Skeletal muscle tissue (tissue), 4 donors: ENCODE data around the gene ARHGAP44. TPM values are rescaled to one million over a fixed set of nuclear protein-coding genes. Genes with fewer than 3 reads are reported as not detected.

Experiments
- H3K27ac ChIP-seq: one replicate; pipeline ENCODE4 v1.7.0; 2013; ENCODE audit warnings: mild to moderate bottlenecking, low read depth, low read length, inconsistent platforms
- H3K27me3 ChIP-seq, 3 donors: one replicate each; pipeline ENCODE4 v1.7.0; 2013; ENCODE audit warnings: low read length in 3 of 3; ENCODE audit not compliant: control insufficient read depth in 3 of 3, insufficient read depth in 3 of 3
- H3K36me3 ChIP-seq, 3 donors: one replicate each; pipeline ENCODE4 v1.7.0; 2013; ENCODE audit warnings: low read length in 3 of 3; ENCODE audit not compliant: control insufficient read depth in 3 of 3, insufficient read depth in 3 of 3
- H3K4me1 ChIP-seq, 3 donors: one replicate each; pipeline ENCODE4 v1.7.0; 2013; ENCODE audit warnings: low read length in 3 of 3, mild to moderate bottlenecking in 3 of 3; ENCODE audit not compliant: control insufficient read depth in 3 of 3, insufficient read depth in 3 of 3
- H3K4me3 ChIP-seq, 3 donors: one replicate each; pipeline ENCODE4 v1.7.0; 2013; ENCODE audit warnings: low read length in 3 of 3
- H3K9ac ChIP-seq, 3 donors: one replicate each; pipeline ENCODE4 v1.7.0; 2013; ENCODE audit warnings: low read length in 3 of 3, mild to moderate bottlenecking in 3 of 3, moderate library complexity in 2 of 3, low read depth in 1 of 3
- H3K9me3 ChIP-seq, 3 donors: one replicate each; pipeline ENCODE4 v1.7.0; 2013; ENCODE audit warnings: low read length in 3 of 3; ENCODE audit not compliant: control insufficient read depth in 3 of 3
- total RNA-seq: library from RNA; depleted of rRNA; stranded (reverse); fragments of >200 nt; gene quantifications from one replicate; pipeline ENCODE4 v1.2.3, GENCODE V29; 2014
- donor health status: Osteomylitis.

Gene ARHGAP44
- total RNA-seq, 1 donor from 2014 or later: 3.7 TPM

GRCh38 chr17:12983991-12984884 is 194.9 kb downstream of the ARHGAP44 start:
- H3K9ac ChIP-seq: peak overlapping the region in 2 of 3 donors; percentile 34 to 43
- H3K9me3 ChIP-seq: no peaks in the 10 kb centered on the region
- no peaks in the 10 kb centered on the region for H3K36me3 ChIP-seq
- H3K4me1 ChIP-seq: peaks cover 15 to 29% (median 24%) of the 10 kb centered on the region in 3 donors
- peak overlapping the region in 2 of 3 donors; percentile 29 to 35 for H3K4me3 ChIP-seq
- peak overlapping the region; percentile 71 for H3K27ac ChIP-seq
- peaks cover 6 to 42% (median 8%) of the 10 kb centered on the region in 3 donors for H3K27me3 ChIP-seq

DNA sequence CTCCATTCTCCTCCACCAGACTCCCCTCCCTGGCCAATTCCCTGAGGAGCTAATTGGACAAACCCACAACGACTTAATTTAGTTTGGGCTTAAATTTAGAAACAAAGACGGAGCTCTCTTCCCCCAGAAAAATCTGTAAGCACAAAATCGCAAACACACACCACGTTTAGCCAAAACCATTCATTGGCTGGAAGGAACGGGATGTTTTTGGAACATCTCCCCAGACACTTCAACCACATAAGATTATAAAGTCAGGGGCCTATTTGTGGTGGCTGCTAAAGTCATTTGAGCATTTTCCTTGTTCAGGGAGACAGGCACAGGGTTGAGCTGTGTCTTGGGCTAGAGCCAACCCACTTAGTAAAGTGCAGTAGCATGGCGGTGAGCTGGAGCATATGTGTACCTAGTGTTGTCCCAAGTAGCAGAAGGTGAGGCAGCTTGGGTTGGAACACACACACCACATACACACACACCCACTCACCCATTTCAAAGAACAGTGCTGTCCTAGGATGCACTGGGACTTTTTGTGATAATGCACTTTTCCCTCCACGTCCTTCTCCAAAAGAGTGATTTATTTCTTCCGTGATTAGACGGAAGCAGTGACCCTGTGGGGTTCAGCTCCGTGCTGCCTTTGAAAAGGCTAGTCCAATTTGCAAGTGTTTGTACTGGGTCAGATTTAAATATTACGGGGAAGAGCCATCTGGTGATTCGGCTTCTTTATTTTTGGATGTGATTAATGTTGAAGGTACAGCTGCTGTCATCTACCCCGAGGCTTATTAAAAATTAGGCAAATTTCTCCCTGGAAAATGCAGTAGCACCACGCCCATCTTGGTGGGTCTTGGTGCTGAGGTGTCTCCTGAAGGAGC is 196.4 kb downstream of the ARHGAP44 start:
- H3K9ac ChIP-seq: no peak overlapping the region
- peak overlapping the region; percentile 71 for H3K27ac ChIP-seq
- no peaks in the 10 kb centered on the region for H3K9me3 ChIP-seq
- peaks cover under 1 to 2% (median 2%) of the 10 kb centered on the region in 3 donors for H3K36me3 ChIP-seq
- peaks cover 25 to 42% (median 30%) of the 10 kb centered on the region in 3 donors for H3K4me1 ChIP-seq
- H3K4me3 ChIP-seq: no peak overlapping the region
- peaks cover 6 to 42% (median 8%) of the 10 kb centered on the region in 3 donors for H3K27me3 ChIP-seq

- peaks cover 25 to 42% (median 30%) of the 10 kb centered on the region in 3 donors for H3K4me1 ChIP-seq
These were observed 197.8 kb downstream of the ARHGAP44 start for GRCh38 chr17:12987120-12987519.

DNA sequence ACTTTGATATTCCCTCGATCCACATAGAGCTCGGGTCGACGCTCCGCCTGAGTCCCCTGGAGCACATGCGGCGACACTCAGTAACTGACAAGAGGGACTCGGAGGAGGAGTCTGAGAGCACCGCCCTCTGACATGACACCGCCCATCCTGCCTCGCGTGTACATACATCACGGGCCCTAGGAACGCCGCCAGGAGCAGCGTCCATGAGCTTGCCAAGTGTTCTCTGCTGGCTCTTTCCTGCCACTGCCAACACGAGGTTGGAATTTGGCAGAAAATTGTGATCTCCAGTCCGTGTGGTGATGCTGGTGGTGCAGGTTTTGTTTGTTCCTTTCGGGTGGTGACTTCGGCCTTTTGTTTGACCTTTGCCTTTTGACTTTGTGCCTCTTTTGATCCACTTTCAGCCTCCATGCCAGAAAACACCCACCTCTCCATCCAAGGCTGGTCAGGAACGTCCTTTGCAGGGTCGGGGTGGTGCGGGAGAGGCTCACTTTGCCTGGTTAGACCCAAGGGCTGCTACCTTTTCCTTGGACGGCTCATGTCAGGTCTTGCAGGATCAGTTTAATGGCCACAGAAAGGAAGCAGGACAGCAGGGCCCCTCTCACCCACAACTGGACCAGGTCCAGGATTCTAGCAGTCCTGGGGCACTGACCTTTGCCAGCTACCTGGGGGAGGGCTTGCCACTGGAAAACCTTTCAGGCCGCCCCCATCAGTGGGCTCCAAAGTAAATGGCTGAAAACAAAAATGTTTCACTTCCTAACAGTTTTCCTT is 200.9 kb downstream of the ARHGAP44 start:
- H3K9me3 ChIP-seq: no peaks in the 10 kb centered on the region
- peaks cover 40 to 46% (median 45%) of the 10 kb centered on the region in 3 donors for H3K36me3 ChIP-seq
- H3K27ac ChIP-seq: no peak overlapping the region
- peaks cover 2 to 26% (median 5%) of the 10 kb centered on the region in 3 donors for H3K27me3 ChIP-seq
- H3K9ac ChIP-seq: no peak overlapping the region
- H3K4me3 ChIP-seq: peak overlapping the region in 2 of 3 donors; percentile 13 to 20
- H3K4me1 ChIP-seq: peaks cover 18 to 33% (median 24%) of the 10 kb centered on the region in 3 donors

More at GRCh38 chr17:12987120-12987519, 197.8 kb downstream of the ARHGAP44 start:
- Histone ChIP-seq H3K9me3 (no peaks in the 10 kb centered on the region), H3K27ac (no peak overlapping the region), H3K4me3 (no peak overlapping the region), H3K36me3 (peaks cover 9 to 15% (median 14%) of the 10 kb centered on the region in 3 donors), H3K9ac (no peak overlapping the region), H3K27me3 (peaks cover 6 to 42% (median 8%) of the 10 kb centered on the region in 3 donors)

- no peak overlapping the region for H3K9ac ChIP-seq
- no peak overlapping the region for H3K4me3 ChIP-seq
- peaks cover 47 to 53% (median 52%) of the 10 kb centered on the region in 3 donors for H3K36me3 ChIP-seq
- H3K27me3 ChIP-seq: peaks cover 2 to 19% (median 5%) of the 10 kb centered on the region in 3 donors
- no peak overlapping the region for H3K27ac ChIP-seq
- no peaks in the 10 kb centered on the region for H3K9me3 ChIP-seq
- H3K4me1 ChIP-seq: peaks cover 15 to 29% (median 19%) of the 10 kb centered on the region in 3 donors
These were observed 201.6 kb downstream of the ARHGAP44 start for GRCh38 chr17:12990926-12991325.

DNA sequence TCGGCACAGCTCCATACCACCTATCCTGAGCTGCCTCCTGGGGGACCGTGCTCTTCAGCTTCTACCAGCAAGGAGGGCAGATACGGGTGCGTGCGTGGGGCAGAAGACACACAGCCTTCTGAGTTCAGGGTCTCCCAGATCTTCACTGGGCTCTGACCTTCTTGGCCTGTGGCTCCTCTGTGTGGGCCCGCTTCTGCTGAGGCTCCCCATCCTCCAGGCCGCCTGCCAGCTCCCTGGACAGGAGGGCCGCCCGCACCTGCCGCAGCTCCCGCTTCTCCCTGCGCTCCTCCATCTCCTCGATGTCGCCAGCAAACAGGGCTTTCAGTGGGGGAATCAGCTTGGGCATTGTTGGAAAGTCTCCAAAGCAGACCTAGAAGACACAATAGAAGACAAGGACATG is 203.4 kb downstream of the ARHGAP44 start:
- Histone ChIP-seq H3K27ac (no peak overlapping the region), H3K9ac (no peak overlapping the region), H3K4me1 (peaks cover 12 to 24% (median 12%) of the 10 kb centered on the region in 3 donors), H3K36me3 (peaks cover 62 to 70% (median 70%) of the 10 kb centered on the region in 3 donors), H3K27me3 (peaks cover 2 to 4% (median 2%) of the 10 kb centered on the region in 3 donors), H3K4me3 (no peak overlapping the region), H3K9me3 (no peaks in the 10 kb centered on the region)

- H3K27ac ChIP-seq: no peak overlapping the region
- peaks cover 71 to 80% (median 79%) of the 10 kb centered on the region in 3 donors for H3K36me3 ChIP-seq
- H3K9me3 ChIP-seq: no peaks in the 10 kb centered on the region
- H3K4me3 ChIP-seq: no peak overlapping the region
- no peak overlapping the region for H3K9ac ChIP-seq
- H3K4me1 ChIP-seq: peaks cover 9 to 15% (median 12%) of the 10 kb centered on the region in 3 donors
- H3K27me3 ChIP-seq: no peaks in the 10 kb centered on the region
These were observed 204.3 kb downstream of the ARHGAP44 start for GRCh38 chr17:12993631-12994030.

GRCh38 chr17:12994341-12995074 is 205.2 kb downstream of the ARHGAP44 start:
- H3K36me3 ChIP-seq: peaks cover 79 to 89% (median 87%) of the 10 kb centered on the region in 3 donors
- no peak overlapping the region for H3K9ac ChIP-seq

More at GRCh38 chr17:12994341-12995074, 205.2 kb downstream of the ARHGAP44 start:
- Histone ChIP-seq H3K4me1 (peaks cover 3 to 10% (median 7%) of the 10 kb centered on the region in 3 donors), H3K4me3 (no peak overlapping the region), H3K9me3 (no peaks in the 10 kb centered on the region), H3K27me3 (no peaks in the 10 kb centered on the region), H3K27ac (no peak overlapping the region)
